ENCODE results near the gene CTRB2. TPM values are rescaled to one million over a fixed set of nuclear protein-coding genes. Genes with fewer than 3 reads are reported as not detected.

The CTRB2 gene
- polyA plus RNA-seq (2012; ENCODE audit: insufficient read depth, insufficient read length): not detected

DNA sequence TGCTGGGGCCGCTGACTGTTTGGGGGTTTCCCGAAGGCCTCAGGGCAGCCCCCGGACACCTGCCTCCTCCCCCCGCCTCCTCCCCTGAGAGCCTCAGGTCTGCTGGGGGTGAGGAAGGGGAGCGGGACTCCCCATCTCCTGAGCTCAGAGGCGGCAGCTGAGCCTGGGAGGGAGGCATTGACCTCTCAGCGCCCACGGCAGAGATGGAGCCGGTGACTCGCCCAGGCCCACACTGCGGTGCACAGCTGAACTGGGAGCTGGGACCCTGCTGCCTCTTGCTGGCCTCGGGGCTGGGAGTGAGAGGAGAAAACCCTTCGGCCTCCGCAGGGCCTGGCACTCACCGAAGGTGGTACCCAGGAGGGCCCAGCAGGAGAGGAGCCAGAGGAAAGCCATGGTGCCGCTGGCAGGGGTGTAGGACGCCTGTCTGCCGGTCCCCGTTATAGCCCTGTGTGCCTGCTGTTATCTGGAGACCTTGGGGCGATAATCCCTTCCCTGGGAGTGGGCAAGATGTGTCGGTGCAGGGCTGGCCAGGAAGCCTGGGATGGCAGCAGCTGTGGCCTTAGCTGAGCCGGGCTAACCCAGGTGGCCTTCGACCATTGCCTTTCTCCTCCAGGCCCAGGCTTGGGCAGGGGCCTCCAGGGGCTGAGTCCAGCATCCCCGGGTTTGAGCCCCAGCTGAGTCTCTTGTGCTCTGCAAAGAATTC lies at the start of gene CTRB2:
Gene CTRB2 (minus strand): TSS at position 413 of the 703 bp plus-strand sequence. CDS start 20 bp downstream, at position 393.
- H3K4me3 ChIP-seq (ENCODE audit: low read length): no peak within 1 kb of the TSS
- DNase-seq (ENCODE audit: low read depth, low spot score): no peak

GRCh38 chr16:75256059-75256571 lies 49.2 kb upstream of the CTRB2 start:
- H3K4me3 ChIP-seq (ENCODE audit: low read length): no peak overlapping the region
- no peak for DNase-seq (ENCODE audit: low read depth, low spot score)

DNA sequence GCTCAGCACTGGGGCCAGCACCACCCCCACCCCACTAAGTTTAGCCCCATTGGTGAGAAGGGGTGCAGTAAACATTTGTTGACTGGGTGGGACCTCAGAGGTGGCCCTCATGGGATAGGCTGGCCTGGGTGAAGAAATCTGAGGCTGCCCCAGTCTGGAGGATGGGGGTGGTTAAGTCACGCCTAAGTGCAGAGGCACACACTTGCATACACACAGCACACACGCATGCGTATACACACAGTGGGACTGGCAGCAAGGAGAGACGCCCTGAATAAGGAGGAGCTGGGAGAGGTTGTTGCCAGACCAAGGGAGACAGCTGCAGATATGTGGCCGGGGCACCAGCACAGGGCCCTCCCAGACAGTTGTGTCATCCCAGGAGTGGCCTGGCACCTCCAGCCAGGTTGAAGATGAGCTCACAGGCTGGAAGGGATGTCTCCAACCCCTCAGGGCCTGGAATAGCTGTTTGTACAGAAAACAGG lies 47.4 kb upstream of the CTRB2 start:
- DNase-seq (ENCODE audit: low read depth, low spot score): no peak
- no peak overlapping the region for H3K4me3 ChIP-seq (ENCODE audit: low read length)

- H3K4me3 ChIP-seq (ENCODE audit: low read length): no peak overlapping the region
- no peak for DNase-seq (ENCODE audit: low read depth, low spot score)
These were observed 46.3 kb upstream of the CTRB2 start for GRCh38 chr16:75252946-75253911.

- no peak for DNase-seq (ENCODE audit: low read depth, low spot score)
- H3K4me3 ChIP-seq (ENCODE audit: low read length): no peak overlapping the region
These were observed 45.3 kb upstream of the CTRB2 start for GRCh38 chr16:75252049-75252864.

DNA sequence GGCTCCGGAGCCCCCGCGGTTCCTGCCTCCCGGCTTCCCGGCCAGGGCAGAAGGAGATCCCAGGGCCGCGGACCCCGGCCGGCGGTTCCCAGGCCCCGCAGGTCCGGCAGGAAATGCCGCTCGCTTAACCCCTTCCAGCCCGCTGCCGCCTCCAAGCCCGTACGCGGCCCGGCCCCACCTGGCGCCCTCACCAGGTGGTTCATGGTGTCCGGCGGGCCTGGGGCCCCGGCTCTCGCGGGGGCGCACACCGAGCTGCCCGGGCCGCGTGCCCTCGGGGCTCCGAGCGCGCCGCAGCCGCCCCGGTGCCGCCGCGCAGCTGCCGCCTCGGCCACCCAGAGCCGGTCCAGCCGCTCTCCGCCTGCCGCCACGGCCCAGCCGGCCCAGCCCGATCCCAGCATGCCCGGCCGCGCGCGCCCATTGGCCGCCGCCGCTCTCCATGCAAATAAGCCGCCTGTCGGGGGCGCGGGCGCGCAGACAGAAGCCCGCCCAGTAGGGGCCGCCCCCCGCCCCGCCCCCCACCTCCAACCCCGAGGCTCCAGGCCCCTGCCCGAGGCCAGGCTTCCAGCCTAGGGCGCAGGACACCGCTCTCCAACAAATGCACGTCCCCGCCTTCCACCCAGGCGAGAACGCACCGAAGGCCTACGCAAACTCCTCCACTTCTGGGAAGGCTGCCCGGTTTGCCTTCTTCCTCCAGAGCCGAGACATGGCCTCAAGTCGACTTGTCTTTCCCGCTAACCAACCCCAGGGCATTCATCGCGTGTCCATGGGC lies 44.5 kb upstream of the CTRB2 start, which contains the start of gene BCAR1:
Gene BCAR1 (minus strand): TSS at position 345 of the 769 bp plus-strand sequence. CDS start 142 bp downstream, at position 203.
- no peak within 1 kb of the TSS for H3K4me3 ChIP-seq (ENCODE audit: low read length)
- no peak for DNase-seq (ENCODE audit: low read depth, low spot score)

DNA sequence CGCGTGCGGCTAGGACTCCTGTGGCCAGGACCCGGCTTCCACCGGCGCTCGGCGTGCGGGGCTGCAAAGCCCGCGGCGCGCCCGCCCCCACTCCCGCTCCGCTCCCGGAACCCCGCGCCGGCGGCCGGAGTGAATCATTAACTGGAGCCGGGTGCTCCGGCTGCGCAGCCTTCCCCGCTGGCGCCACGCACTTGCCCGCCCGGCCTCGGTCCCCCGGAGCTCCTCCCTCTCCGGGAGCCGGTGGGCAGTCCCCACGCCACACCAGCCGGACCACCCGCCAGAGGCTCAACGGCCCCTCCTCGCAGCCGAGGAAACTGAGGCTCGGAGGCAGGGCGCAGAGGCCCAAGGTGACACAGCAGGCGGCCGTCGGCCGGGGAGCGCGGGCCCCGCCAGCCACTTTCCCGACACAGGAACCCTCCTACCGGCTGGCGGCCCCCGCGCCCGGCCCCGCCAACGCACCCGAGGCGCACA lies 43.9 kb upstream of the CTRB2 start:
- H3K4me3 ChIP-seq (ENCODE audit: low read length): no peak overlapping the region
- DNase-seq (ENCODE audit: low read depth, low spot score): no peak

DNA sequence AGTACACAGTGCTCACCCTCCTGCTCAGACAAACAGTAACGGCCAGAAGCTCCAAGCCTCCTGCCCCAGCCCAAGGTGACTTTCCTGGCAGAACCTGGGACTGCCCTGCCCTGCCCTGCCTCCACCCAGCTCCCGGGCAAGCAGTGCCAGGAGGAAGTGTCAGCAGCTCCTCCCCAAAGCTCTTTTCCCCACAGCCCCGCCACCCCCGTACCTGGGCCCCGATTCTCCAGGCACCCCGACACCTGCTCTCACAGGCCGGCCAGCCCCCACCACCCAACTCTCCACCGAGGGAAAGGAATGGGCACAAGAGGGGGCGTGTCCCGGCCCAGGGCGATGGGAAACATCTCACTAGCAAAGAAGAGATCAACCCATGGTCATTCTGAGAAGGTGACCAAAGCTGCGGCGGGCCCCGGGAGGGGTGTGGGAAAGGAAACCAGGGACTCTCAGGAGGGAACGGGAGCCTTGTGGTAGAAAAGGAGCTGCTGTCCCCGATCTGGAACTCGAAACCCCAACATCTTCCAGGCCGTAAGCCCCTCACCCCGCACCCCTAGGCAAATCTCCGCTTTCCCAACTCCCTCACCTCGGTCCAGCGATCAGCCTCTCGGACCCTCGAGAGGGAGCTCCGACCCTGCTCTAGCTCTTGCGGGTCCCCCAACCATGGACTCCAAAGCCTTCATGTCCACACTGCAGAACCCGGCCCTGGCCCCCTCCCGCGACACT lies 43.3 kb upstream of the CTRB2 start:
- H3K4me3 ChIP-seq (ENCODE audit: low read length): no peak overlapping the region
- no peak for DNase-seq (ENCODE audit: low read depth, low spot score)

- H3K4me3 ChIP-seq (ENCODE audit: low read length): no peak overlapping the region
- no peak for DNase-seq (ENCODE audit: low read depth, low spot score)
These were observed 42.5 kb upstream of the CTRB2 start for GRCh38 chr16:75249441-75249840.

DNA sequence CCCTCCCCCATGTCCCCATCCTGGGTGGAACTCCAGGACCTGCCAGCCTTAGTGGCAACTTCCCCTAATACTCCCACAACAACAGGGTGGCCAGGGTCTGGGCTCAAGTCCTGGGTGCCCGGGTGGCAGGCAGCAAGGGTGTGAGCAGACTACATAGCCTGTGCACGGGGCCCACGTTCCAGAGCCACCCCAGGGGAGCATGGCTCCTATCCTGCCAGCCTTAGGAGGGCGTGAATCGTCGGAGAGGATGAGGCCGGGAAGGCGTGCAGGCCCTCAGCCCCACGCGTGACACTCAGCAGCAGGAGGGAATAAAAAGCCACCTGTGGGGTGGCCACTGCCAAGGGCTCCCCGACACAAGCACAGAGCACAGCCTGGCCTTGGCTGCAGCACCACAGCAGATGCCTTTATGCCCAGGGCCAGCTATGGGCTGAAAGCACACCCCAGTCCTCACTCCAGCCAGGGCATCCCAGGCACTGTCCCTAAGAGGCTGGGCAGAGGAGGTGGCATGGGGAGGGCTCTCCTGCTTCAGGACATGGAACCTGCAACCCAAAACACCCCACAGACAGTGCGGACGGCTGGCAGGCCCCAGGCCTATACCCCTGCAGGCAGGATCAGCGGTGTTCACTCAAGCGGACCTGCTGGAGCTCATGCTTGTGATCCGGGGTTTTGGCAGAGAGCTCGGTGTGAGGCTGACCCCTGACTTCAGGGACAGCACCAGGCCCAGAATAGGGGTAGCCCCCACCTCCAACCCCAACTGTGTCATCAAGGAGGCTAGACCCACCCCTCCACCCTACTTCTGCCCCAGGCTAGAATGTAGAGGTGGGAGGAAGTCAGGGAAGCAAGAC lies 41.8 kb upstream of the CTRB2 start:
- no peak for DNase-seq (ENCODE audit: low read depth, low spot score)
- no peak overlapping the region for H3K4me3 ChIP-seq (ENCODE audit: low read length)

DNA sequence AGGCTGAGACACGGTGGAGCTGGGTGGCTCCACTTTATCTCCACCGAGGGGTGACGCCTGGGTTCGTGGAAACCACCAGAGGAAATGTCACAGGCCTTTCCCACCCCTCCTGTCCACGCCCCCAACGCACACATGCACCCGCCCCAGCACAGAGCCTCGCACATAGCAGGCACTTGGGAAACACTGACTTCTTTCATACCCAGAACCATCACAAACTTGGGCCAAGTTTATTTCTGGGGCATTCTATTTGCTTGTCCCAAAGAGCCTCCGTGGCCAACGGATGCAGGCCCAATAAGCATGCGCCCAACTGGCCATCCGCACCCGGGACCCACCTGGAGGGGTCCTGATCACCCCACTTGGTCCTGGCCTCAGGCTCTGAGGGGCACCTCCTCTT lies 41.2 kb upstream of the CTRB2 start:
- no peak for DNase-seq (ENCODE audit: low read depth, low spot score)
- H3K4me3 ChIP-seq (ENCODE audit: low read length): no peak overlapping the region

GRCh38 chr16:75247249-75247648 lies 40.3 kb upstream of the CTRB2 start:
- H3K4me3 ChIP-seq (ENCODE audit: low read length): no peak overlapping the region
- no peak for DNase-seq (ENCODE audit: low read depth, low spot score)

- H3K4me3 ChIP-seq (ENCODE audit: low read length): no peak overlapping the region
These were observed 39.7 kb upstream of the CTRB2 start for GRCh38 chr16:75246504-75247205.

GRCh38 chr16:75244844-75245758 lies 38.1 kb upstream of the CTRB2 start:
- H3K4me3 ChIP-seq (ENCODE audit: low read length): no peak overlapping the region
- DNase-seq (ENCODE audit: low read depth, low spot score): no peak

More at GRCh38 chr16:75246504-75247205, 39.7 kb upstream of the CTRB2 start:
- DNase-seq (ENCODE audit: low read depth, low spot score): no peak

DNA sequence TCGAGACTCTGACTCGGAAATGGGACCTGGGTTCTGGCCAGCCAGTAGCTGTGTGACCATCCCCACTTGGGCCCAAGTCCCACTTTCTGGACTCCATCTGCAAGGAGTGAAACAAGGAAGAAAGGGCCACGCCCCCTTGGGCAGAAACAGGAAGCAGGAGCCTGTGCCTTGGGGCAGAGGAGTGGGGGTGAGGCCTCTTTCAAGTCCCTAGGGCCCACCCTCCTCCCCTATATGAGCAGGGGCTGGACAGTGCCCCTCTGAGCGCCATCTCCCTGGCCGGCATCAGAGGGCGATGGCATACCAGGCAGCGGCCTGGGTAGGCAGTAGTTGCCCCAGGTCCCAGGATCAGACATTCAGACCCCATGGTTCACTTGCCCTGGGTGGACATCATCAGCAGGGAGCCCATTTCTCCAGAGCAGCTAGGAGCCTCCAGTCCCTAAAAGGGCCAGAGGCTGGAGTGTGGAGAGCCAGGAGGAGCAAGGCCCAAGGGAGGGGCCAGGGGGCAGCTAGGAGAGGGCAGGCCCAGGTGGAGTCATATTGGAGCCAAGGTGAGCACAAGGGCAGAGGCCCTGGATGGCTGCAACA lies 37.4 kb upstream of the CTRB2 start:
- DNase-seq (ENCODE audit: low read depth, low spot score): no peak
- no peak overlapping the region for H3K4me3 ChIP-seq (ENCODE audit: low read length)
